GM18502 (cell line): ENCODE measurements around the gene TELO2.

Experiments
- ATAC-seq: cut with Tn5 transposase; IDR thresholded peaks from one replicate; pipeline ENCODE4 v1.9.1; 2021; ENCODE audit warnings: mild to moderate bottlenecking; ENCODE audit not compliant: unreplicated experiment, poor library complexity

TELO2 gene

GRCh38 chr16:1533443-1533951 is 40.3 kb downstream of the TELO2 start, which contains the start of gene TMEM204:
Gene TMEM204 (plus strand): TSS chr16:1533666. CDS start chr16:1534276, 610 bp downstream.
- ATAC-seq, result no peak

GRCh38 chr16:1534021-1535020 is 41.2 kb downstream of the TELO2 start:
- ATAC-seq, result no peak

- no peak for ATAC-seq
These were observed 42.5 kb downstream of the TELO2 start for GRCh38 chr16:1535391-1536291.

GRCh38 chr16:1536601-1537000 is 43.4 kb downstream of the TELO2 start:
- no peak for ATAC-seq

GRCh38 chr16:1537138-1537577 is 44.0 kb downstream of the TELO2 start:
- ATAC-seq, result no peak

- ATAC-seq, result no peak
These were observed 44.7 kb downstream of the TELO2 start for GRCh38 chr16:1537763-1538289.

GRCh38 chr16:1538804-1539520 is 45.8 kb downstream of the TELO2 start:
- no peak for ATAC-seq

GRCh38 chr16:1539720-1540555 is 46.8 kb downstream of the TELO2 start:
- ATAC-seq, result no peak

- no peak for ATAC-seq
These were observed 47.3 kb downstream of the TELO2 start for GRCh38 chr16:1540556-1540855.

- no peak for ATAC-seq
These were observed 48.4 kb downstream of the TELO2 start for GRCh38 chr16:1541293-1542165.

GRCh38 chr16:1542166-1542500 is 49.0 kb downstream of the TELO2 start:
- ATAC-seq, result no peak

- no peak for ATAC-seq
These were observed 49.4 kb downstream of the TELO2 start for GRCh38 chr16:1542533-1542932.

- no peak for ATAC-seq
These were observed 50.1 kb downstream of the TELO2 start for GRCh38 chr16:1543085-1543896.

- ATAC-seq, result no peak
These were observed 52.2 kb downstream of the TELO2 start for GRCh38 chr16:1545044-1546040.

- ATAC-seq, result no peak
These were observed 53.3 kb downstream of the TELO2 start for GRCh38 chr16:1546430-1546829.

- ATAC-seq, result no peak
These were observed 55.1 kb downstream of the TELO2 start for GRCh38 chr16:1548233-1548632.
